H9 (cell line): ENCODE data around the gene MALRD1. TPM values are rescaled to one million over a fixed set of nuclear protein-coding genes. Genes with fewer than 3 reads are reported as not detected.

ENCODE experiments used
- DNase-seq: peaks from one replicate; pipeline ENCODE4 v3.0.0-alpha.2; 2017
- H2AFZ ChIP-seq: one replicate; pipeline ENCODE4 v1.6.1; 2013; ENCODE audit warnings: mild to moderate bottlenecking, low read length, control low read depth, moderate library complexity
- H2AK5ac ChIP-seq: 2 replicates; pipeline ENCODE4 v1.6.1; 2013; ENCODE audit warnings: low read length, control low read depth, mixed read lengths; ENCODE audit not compliant: insufficient read length
- H2BK120ac ChIP-seq: one replicate; pipeline ENCODE4 v1.6.1; 2013; ENCODE audit warnings: low read depth, mild to moderate bottlenecking, low read length, control low read depth, inconsistent platforms; ENCODE audit not compliant: poor library complexity, severe bottlenecking
- H2BK12ac ChIP-seq: 2 replicates; pipeline ENCODE4 v1.6.1; 2013; ENCODE audit warnings: low read length, control low read depth, mixed read lengths, low read depth; ENCODE audit not compliant: insufficient read length
- H2BK15ac ChIP-seq: 2 replicates; pipeline ENCODE4 v1.6.1; 2013; ENCODE audit warnings: low read depth, low read length, control low read depth
- H2BK20ac ChIP-seq: one replicate; pipeline ENCODE4 v1.6.1; 2013; ENCODE audit warnings: low read depth, mild to moderate bottlenecking, low read length, control low read depth, inconsistent platforms; ENCODE audit not compliant: poor library complexity, severe bottlenecking
- H2BK5ac ChIP-seq: 2 replicates; pipeline ENCODE4 v1.6.1; 2013; ENCODE audit warnings: low read length, control low read depth, mixed read lengths; ENCODE audit not compliant: insufficient read length
- H3K14ac ChIP-seq: 2 replicates; pipeline ENCODE4 v1.6.1; 2013; ENCODE audit warnings: low read length, control low read depth; ENCODE audit not compliant: insufficient read depth
- H3K18ac ChIP-seq: 2 replicates; pipeline ENCODE4 v1.6.1; 2013; ENCODE audit warnings: low read depth, mild to moderate bottlenecking, mixed read lengths, low read length, control low read depth; ENCODE audit not compliant: insufficient read length
- H3K23ac ChIP-seq: 2 replicates; pipeline ENCODE4 v1.6.1; 2013; ENCODE audit warnings: low read length, control low read depth, mixed read lengths, low read depth; ENCODE audit not compliant: insufficient read length
- H3K23me2 ChIP-seq: 2 replicates; pipeline ENCODE4 v1.6.1; 2013; ENCODE audit warnings: low read depth, mild to moderate bottlenecking, mixed read lengths, low read length, control low read depth; ENCODE audit not compliant: insufficient read length, poor library complexity, severe bottlenecking
- H3K27ac ChIP-seq: 2 replicates; pipeline ENCODE4 v1.5.1; 2013; ENCODE audit warnings: low read length, control low read depth, mixed read lengths, low read depth; ENCODE audit not compliant: insufficient read length
- H3K27me3 ChIP-seq: 2 replicates; pipeline ENCODE4 v1.6.1; 2013; ENCODE audit warnings: low read length, control low read depth, inconsistent platforms; ENCODE audit not compliant: insufficient read depth
- H3K4ac ChIP-seq: 2 replicates; pipeline ENCODE4 v1.6.1; 2013; ENCODE audit warnings: low read depth, mild to moderate bottlenecking, control low read depth, inconsistent platforms, low read length, moderate library complexity
- H3K4me1 ChIP-seq: 2 replicates; pipeline ENCODE4 v1.6.1; 2013; ENCODE audit warnings: low read length, control low read depth, inconsistent platforms; ENCODE audit not compliant: insufficient read depth
- H3K4me2 ChIP-seq: 2 replicates; pipeline ENCODE4 v1.6.1; 2013; ENCODE audit warnings: low read length, control low read depth, mixed read lengths; ENCODE audit not compliant: insufficient read length, insufficient read depth
- H3K56ac ChIP-seq: 2 replicates; pipeline ENCODE4 v1.6.1; 2013; ENCODE audit warnings: low read depth, mild to moderate bottlenecking, mixed read lengths, low read length, control low read depth; ENCODE audit not compliant: insufficient read length
- H3K79me1 ChIP-seq: 2 replicates; pipeline ENCODE4 v1.6.1; 2013; ENCODE audit warnings: low read depth, mild to moderate bottlenecking, moderate library complexity, low read length, control low read depth, inconsistent platforms; ENCODE audit not compliant: insufficient read depth, poor library complexity, severe bottlenecking
- H3K79me2 ChIP-seq: 2 replicates; pipeline ENCODE4 v1.6.1; 2013; ENCODE audit warnings: low read length, control low read depth, inconsistent platforms; ENCODE audit not compliant: insufficient read depth
- H3K9ac ChIP-seq: 2 replicates; pipeline ENCODE4 v1.6.1; 2013; ENCODE audit warnings: low read length, control low read depth, mixed read lengths; ENCODE audit not compliant: insufficient read length; ENCODE audit errors: extremely low read depth
- H3K9me3 ChIP-seq: one replicate; pipeline ENCODE4 v1.6.1; 2013; ENCODE audit warnings: low read depth, low read length, inconsistent platforms; ENCODE audit not compliant: control insufficient read depth
- H3T11ph ChIP-seq: one replicate; pipeline ENCODE4 v1.6.1; 2013; ENCODE audit warnings: mild to moderate bottlenecking, low read length, control low read depth, inconsistent platforms
- H4K20me1 ChIP-seq: one replicate; pipeline ENCODE4 v1.6.1; 2013; ENCODE audit not compliant: control insufficient read depth, insufficient read length, insufficient read depth
- H4K5ac ChIP-seq: 2 replicates; pipeline ENCODE4 v1.6.1; 2013; ENCODE audit warnings: low read depth, mild to moderate bottlenecking, mixed read lengths, low read length, control low read depth; ENCODE audit not compliant: insufficient read length
- H4K8ac ChIP-seq: replicated peaks from 2 replicates; pipeline ENCODE4 v1.6.1; 2013; ENCODE audit warnings: low read length, control low read depth, mixed read lengths, low read depth; ENCODE audit not compliant: insufficient read length
- H4K91ac ChIP-seq: 2 replicates; pipeline ENCODE4 v1.6.1; 2013; ENCODE audit warnings: low read depth, mild to moderate bottlenecking, moderate library complexity, mixed read lengths, low read length, control low read depth; ENCODE audit not compliant: insufficient read length
- H3K27ac Mint-ChIP-seq, 3 experiments: 2 replicates in 2 of 3; 3 replicates in 1 of 3; pipeline ENCODE4 v1.8.0; 2020 to 2021; ENCODE audit warnings: mixed read lengths in 3 of 3, mild to moderate bottlenecking in 1 of 3, moderate library complexity in 1 of 3
- H3K27me3 Mint-ChIP-seq: 2 replicates; pipeline ENCODE4 v1.8.0; 2021; ENCODE audit warnings: low read depth, mild to moderate bottlenecking, moderate library complexity, mixed read lengths
- H3K36me3 Mint-ChIP-seq, 3 experiments: 2 replicates in 2 of 3; 3 replicates in 1 of 3; pipeline ENCODE4 v1.8.0; 2020 to 2021; ENCODE audit warnings: low read depth in 3 of 3, mixed read lengths in 3 of 3; ENCODE audit not compliant: insufficient read depth in 1 of 3
- H3K4me1 Mint-ChIP-seq, 2 experiments: 2 replicates each; pipeline ENCODE4 v1.8.0; 2020; ENCODE audit warnings: mixed read lengths in 2 of 2
- H3K4me3 Mint-ChIP-seq, 2 experiments: 2 replicates in 1 of 2; 3 replicates in 1 of 2; pipeline ENCODE4 v1.8.0; 2020 to 2021; ENCODE audit warnings: mild to moderate bottlenecking in 2 of 2, mixed read lengths in 2 of 2, moderate library complexity in 1 of 2
- H3K9me3 Mint-ChIP-seq, 2 experiments: 2 replicates in 1 of 2; 3 replicates in 1 of 2; pipeline ENCODE4 v1.8.0; 2020; ENCODE audit warnings: mild to moderate bottlenecking in 2 of 2, mixed read lengths in 2 of 2, moderate library complexity in 1 of 2
- WGBS: extraction: QIAGEN DNeasy Blood & Tissue Kit; methylation state at CpG from one replicate; pipeline ENCODE4 v1.1.7; 2013; ENCODE audit warnings: missing lambda C conversion rate, low lambda C conversion rate, mixed read lengths; ENCODE audit not compliant: insufficient read length; ENCODE audit errors: extremely low coverage; 5-methylcytosine and 5-hydroxymethylcytosine counted together
- total RNA-seq: library from RNA; stranded (reverse); gene quantifications from 2 replicates; pipeline ENCODE4 v1.2.1, GENCODE V29; 2021
- TF ChIP-seq, protein P1 (sequence below): fragments of 200-600 bp; sonication (generic); conservative IDR thresholded peaks from 3 replicates; pipeline ENCODE4 v1.8.0; 2021; ENCODE audit warnings: antibody characterized with exemption, mild to moderate bottlenecking

The MALRD1 gene
- total RNA-seq, 1 experiment from 2014 or later = 0.20 TPM

DNA sequence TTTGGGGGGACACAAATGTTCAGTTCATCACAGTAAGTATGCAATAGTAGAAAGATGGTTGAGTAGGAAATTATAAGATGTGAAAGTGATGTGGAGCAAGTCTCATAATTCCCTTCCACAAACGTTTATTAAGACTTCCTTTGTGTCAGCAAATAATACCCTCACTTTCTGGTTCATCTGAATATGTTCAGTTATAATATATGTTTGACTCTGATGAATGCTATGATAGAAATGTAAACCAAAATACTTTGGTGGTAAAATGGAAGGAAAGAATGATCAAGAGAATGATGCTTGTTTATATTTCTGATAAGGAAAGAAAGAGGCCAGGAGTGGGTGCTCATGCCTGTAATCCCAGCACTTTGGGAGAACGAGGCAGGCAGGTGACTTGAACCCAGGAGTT lies 655.9 kb downstream of the MALRD1 start:
- Histone ChIP-seq H3K9me3 (no peaks in the 10 kb centered on the region), H3K27ac (no peak overlapping the region), H3K4me1 (no peaks in the 10 kb centered on the region), H3K4me2 (no peak overlapping the region), H3K23ac (no peak overlapping the region), H3K23me2 (no peaks in the 10 kb centered on the region), H3K27me3 (no peaks in the 10 kb centered on the region; the same call in 1 of the 2 replicates), H2AK5ac (no peak overlapping the region), H4K8ac (no peak overlapping the region), H4K20me1 (no peaks in the 10 kb centered on the region), H3K79me2 (no peaks in the 10 kb centered on the region), H3K18ac (no peak overlapping the region), H2BK20ac (no peak overlapping the region), H3K9ac (no peak overlapping the region), H3K4ac (no peak overlapping the region), H3T11ph (no peak overlapping the region), H2BK5ac (no peak overlapping the region), H4K91ac (no peak overlapping the region), H3K14ac (no peak overlapping the region), H2BK120ac (no peak overlapping the region), H2AFZ (no peak overlapping the region), H3K79me1 (no peaks in the 10 kb centered on the region), H2BK15ac (no peak overlapping the region), H2BK12ac (no peak overlapping the region), H4K5ac (no peak overlapping the region), H3K56ac (no peak overlapping the region)
- Mint-ChIP-seq H3K4me3 (no peak overlapping the region), H3K27me3 (no peaks in the 10 kb centered on the region), H3K4me1 (peaks cover 0 to 2% of the 10 kb centered on the region in 2 experiments; a peak in 1 of 4 replicates), H3K36me3 (no peaks in the 10 kb centered on the region), H3K9me3 (no peaks in the 10 kb centered on the region), H3K27ac (peak overlapping the region in 1 of 3 experiments; percentile 45; a peak in 1 of 7 replicates)
- no peak for DNase-seq
- no CpG with 5 or more reads among the region's 2 CpGs for WGBS
- TF ChIP-seq, protein P1, sequence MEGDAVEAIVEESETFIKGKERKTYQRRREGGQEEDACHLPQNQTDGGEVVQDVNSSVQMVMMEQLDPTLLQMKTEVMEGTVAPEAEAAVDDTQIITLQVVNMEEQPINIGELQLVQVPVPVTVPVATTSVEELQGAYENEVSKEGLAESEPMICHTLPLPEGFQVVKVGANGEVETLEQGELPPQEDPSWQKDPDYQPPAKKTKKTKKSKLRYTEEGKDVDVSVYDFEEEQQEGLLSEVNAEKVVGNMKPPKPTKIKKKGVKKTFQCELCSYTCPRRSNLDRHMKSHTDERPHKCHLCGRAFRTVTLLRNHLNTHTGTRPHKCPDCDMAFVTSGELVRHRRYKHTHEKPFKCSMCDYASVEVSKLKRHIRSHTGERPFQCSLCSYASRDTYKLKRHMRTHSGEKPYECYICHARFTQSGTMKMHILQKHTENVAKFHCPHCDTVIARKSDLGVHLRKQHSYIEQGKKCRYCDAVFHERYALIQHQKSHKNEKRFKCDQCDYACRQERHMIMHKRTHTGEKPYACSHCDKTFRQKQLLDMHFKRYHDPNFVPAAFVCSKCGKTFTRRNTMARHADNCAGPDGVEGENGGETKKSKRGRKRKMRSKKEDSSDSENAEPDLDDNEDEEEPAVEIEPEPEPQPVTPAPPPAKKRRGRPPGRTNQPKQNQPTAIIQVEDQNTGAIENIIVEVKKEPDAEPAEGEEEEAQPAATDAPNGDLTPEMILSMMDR = no peak
